Kidney glomerular epithelial cell (primary cell): ENCODE data around the gene ARRB1.
A peak's percentile ranks its signal among the peaks of the same experiment; 100 is the strongest.
"Not testable (repeated sequence)": the region's sequence is repeated elsewhere in the genome, so short reads cannot be mapped to it uniquely, and the experiment has no call there.

ENCODE experiments used
- DNase-seq: peaks from one replicate; lab custom pipeline; 2025; lab: John Stamatoyannopoulos, UW

The ARRB1 gene

GRCh38 chr11:75298976-75299260, 52.5 kb downstream of the ARRB1 start:
- DNase-seq: no peak

GRCh38 chr11:75298191-75298975, 53.1 kb downstream of the ARRB1 start:
- DNase-seq: no peak

GRCh38 chr11:75293903-75294302, 57.6 kb downstream of the ARRB1 start:
- DNase-seq: no peak

GRCh38 chr11:75292943-75293342, 58.5 kb downstream of the ARRB1 start:
- DNase-seq: no peak

DNA sequence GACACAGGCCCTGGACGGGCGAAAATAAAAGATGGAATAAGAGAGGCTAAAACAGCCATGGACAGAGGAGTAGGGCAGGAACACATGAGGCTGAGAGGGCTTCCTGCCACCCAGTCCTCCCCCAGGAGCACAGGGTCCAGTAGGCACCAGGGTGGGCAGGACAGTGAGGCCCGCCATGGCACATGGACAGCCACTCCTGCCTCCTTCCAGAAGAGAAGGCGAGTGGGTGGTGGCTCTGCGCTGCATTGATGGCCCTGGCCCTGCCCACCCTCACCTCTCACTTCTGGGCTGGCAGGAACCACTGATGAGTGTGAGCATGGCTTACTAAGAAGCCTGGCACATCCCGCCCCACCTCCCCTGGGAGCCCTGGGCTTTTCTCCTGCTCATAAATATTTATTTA, 59.7 kb downstream of the ARRB1 start:
- no peak for DNase-seq

- DNase-seq: no peak
Observed at GRCh38 chr11:75289919-75290318, 61.5 kb downstream of the ARRB1 start.

GRCh38 chr11:75289511-75289760, 62.0 kb downstream of the ARRB1 start:
- no peak for DNase-seq

DNA sequence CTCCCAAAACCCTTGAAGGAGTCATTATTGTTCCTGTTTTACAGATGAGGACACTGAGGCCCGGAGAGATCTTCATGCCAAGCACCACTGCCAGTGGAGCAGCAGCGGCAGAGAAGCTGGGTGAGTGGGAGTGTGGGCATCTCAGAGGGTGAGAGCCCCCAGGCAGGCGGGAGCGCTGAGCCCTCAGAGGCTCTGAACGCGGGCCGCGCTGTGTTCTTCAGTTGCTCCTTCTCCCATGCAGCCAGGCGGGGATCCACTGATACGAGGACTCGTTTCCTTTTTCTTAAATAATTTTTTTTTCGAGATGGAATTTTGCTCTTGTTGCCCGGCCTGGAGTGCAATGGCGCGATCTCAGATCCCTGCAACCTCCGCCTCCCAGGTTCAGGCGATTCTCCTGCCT, 63.9 kb downstream of the ARRB1 start:
- DNase-seq: no peak

DNA sequence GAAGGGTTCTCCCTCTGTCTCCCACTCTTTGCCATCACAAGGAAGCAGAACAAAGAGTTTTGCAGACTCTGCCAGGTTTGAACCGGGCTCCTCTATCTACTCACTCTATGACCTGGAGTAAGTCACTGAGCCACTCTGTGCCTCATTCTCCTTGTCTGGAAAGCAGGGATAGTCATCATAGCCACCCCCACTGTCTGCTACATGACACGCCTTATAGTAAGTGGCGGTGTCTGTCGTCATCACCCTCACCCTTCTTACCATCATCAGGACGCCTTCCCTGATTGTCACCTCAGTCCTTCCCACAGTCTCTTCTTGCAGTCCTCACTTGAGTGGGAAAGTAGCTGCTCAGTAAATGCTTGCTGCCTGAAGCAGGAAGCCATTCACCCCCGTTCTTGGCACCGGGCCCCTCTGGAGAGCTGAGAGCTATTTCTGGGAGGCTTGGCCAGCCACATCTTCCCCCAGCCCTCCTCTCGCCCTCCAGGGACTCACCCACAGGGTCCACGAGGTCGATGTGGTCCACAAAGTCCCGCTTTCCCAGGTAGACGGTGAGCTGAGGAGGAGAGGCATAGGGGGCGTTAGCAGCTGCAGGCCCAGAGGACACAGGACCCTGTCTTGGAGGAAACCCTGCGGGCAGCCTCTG, 64.5 kb downstream of the ARRB1 start:
- DNase-seq: no peak

- DNase-seq: no peak
Observed at GRCh38 chr11:75285776-75286360, 65.6 kb downstream of the ARRB1 start.

- no peak for DNase-seq
Observed at GRCh38 chr11:75283391-75283931, 68.0 kb downstream of the ARRB1 start.

GRCh38 chr11:75281469-75282095, 69.9 kb downstream of the ARRB1 start:
- no peak for DNase-seq

DNA sequence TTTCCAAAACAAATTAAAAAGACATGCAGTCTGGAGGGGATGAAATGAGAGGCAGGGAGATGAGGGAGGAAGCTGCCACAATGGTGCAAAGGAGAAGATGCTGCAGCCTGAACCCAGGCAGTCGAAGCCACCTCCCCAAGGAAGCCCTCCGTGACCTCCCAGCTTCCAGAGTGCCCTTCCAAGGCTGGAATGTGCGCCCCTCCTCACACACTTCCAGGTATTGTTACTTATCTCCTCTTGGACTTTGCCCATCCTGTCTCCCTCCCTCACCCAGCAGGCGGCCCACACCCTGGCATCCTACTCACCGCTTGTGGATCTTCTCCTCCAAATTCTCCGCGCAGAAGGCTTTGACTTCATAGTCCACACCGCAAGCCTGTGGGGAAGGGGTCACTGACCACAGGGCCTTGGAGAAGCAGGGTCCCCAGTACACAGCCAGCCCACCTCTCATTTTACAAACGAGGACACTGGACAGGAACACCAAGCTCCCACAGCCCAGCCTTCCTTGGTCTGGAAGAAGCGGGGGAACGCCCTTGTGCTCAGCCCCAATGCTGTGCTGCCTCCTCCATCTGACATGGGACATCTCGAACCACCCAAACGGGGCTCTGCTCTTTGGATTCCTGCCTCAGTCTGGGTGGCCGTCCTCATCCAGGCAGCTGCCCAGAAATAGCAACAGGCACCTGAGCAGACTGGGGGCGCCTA, 70.5 kb downstream of the ARRB1 start:
- DNase-seq: no peak

DNA sequence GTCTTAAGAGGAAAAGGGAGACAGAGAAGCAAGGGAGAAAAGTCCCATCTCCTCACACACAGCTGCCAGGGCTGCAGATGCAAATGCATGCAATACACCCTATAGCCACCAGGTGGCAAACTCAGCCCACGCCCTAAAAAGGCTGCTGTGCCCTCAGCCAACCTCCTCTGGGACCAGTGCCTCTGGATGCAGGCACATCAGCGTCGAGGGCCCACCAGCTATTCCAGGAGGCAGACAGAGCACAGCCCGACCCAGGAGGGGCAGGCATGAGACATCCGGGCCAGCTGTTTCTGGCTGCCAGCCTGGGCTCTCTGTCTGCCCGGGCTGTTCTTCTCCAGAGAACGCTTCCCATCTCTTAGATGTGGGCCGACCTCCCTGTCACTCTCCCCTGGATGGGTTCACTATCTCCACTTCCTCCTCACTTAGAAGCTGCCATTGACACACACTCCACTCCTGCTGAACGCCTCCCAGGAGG, 71.2 kb downstream of the ARRB1 start:
- DNase-seq: peak; percentile 72

DNA sequence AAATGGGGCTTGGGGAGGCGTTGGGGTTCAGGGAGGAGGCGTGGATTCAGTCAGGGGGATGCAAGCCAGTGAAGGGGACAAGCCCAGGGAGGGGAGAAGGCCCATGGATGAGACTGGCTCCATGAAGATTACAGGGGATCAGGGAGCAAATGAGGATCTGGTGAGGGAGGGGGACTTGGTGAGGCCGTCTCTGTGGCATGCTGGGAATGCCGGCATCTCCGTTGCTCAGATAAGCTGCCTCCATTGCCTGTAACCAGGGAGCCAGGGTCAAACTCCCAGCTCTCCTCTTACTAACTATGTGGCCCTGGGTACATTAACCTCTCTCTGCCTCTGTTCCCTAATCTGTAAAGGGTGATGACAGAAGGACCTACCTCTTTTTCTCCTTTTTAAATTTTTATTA, 72.2 kb downstream of the ARRB1 start:
- no peak for DNase-seq

DNA sequence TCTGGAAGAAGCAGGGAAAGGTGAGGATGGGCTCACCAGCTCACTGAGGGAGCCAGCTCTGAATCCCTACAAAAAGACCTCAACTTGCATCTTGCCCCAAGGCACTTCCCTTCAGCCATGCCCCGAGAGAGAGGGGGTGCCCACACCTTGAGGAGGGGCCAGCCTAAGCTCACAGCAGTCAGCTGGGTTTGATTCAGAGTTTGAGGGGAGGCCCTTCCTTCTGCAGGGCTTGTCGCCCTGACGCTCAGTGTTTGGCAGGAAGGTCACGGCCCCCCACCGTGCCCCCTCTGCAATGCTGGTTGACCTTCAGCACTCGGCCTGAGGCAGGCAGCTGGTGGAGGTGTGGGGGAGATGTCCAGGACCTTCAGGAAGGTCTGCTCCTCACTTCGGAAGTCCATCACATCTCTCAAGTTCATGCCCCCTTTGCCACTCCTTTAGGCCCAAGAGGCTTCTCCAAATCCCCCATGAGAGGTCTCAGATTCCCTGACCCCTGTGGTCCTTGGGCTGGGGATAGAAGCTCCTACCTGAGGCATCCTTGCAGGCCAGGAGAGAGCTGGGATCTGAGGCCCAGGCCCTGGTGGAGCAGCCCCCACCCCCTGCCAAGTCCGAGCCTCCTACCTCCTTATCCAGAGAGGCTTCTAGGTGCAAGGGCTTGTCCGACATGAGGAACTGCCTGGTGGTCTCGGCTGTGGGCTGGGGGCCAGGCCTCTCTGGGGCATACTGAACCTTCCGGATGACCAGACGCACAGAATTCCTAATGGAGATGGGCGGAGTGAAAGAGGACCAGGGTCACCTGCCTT, 73.3 kb downstream of the ARRB1 start:
- no peak for DNase-seq

GRCh38 chr11:75277211-75277805, 74.2 kb downstream of the ARRB1 start:
- DNase-seq: no peak

DNA sequence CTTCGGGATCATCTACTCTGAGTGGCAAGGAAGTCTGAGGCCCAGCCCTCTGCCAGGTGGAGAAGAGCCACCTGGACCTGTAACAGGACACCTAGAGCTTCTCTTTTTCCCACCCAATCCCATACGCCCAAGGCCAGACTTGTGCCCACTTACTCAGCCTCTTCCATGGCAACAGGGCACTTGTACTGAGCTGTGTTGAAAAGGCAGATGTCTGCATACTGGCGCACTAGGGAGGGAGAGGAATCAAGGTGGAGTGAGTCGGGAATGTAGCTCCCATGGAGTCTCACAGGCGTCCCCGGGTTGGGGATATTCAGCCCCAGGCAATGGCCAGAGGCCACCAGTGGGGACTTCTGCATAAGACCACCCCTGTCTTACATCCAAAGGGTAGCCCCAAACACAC, 74.8 kb downstream of the ARRB1 start:
- no peak for DNase-seq

GRCh38 chr11:75276186-75276585, 75.3 kb downstream of the ARRB1 start:
- DNase-seq: no peak

DNA sequence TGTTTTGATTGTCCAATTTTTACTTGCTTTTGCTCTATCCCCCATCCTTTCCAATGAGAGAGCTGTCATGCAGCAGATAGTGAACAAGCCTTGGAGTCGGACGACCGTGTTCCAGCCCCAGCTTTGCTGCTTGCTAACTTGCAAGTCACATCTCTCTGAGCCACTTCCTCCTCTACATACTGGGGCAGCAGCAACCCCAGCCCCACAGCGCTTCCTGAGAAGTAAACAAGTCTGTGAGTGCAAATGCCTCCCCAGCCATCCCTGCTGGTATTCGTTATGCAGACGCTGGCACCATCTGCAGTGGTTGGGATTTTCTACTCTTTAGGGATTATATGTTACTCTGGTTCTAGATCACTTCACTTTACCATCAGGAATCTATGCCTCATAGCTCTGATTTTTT, 75.9 kb downstream of the ARRB1 start:
- no peak for DNase-seq

DNA sequence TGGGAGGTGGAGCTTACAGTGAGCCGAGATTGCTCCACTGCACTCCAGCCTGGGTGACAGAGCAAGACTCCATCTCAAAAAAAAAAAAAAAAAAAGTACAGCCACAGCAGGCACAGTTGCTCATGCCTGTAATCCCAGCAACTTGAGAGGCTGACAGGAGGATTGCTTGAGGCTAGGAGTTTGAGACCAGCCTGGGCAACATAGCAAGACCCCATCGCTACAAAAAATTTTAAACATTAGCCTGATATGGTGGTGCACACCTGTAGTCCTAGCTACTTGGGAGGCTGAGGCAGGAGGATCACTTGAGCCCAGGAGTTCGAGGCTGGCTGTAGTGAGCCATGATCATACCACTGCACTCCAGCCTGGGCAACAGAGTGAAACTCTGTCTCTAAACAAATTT, 76.7 kb downstream of the ARRB1 start:
- DNase-seq: not testable (repeated sequence)
